ENCODE results near the gene PLSCR5. TPM values are rescaled to one million over a fixed set of nuclear protein-coding genes. Genes with fewer than 3 reads are reported as not detected.

Gene PLSCR5
- total and polyA plus RNA-seq, 8 donors: not detected

DNA sequence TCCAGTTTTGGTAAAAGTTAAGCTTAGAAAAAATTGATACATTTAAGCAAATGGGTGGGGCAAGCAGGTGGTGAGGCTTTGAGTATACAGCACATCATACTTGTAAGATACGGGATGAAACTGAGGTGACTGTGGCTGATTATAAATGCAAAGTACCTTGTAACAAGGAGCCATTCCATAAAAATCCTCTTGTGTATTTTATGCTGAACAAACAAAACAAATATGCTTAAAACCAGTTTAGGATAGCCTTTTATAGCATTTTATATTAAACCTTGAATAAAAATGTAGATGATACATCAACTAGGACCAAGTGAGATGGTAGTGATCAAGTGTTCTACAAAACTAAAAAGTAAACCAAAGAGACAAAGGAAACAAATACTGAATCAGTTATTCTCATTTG, 64.2 kb downstream of the PLSCR5 start:
- 63 to 81% methylated on average over 1 of the region's 1 CpG for WGBS, 2 donors
- peak overlapping the region in 2 of 4 donors; percentile 4 to 78 for H3K4me3 ChIP-seq
- intact Hi-C loops (cut with DNase I): no loop called here
- H3K27me3 ChIP-seq: no peaks in the 10 kb centered on the region
- FAIRE-seq (no peak), DNase-seq (no peak), ATAC-seq (no peak)
- TF ChIP-seq, protein P1, sequence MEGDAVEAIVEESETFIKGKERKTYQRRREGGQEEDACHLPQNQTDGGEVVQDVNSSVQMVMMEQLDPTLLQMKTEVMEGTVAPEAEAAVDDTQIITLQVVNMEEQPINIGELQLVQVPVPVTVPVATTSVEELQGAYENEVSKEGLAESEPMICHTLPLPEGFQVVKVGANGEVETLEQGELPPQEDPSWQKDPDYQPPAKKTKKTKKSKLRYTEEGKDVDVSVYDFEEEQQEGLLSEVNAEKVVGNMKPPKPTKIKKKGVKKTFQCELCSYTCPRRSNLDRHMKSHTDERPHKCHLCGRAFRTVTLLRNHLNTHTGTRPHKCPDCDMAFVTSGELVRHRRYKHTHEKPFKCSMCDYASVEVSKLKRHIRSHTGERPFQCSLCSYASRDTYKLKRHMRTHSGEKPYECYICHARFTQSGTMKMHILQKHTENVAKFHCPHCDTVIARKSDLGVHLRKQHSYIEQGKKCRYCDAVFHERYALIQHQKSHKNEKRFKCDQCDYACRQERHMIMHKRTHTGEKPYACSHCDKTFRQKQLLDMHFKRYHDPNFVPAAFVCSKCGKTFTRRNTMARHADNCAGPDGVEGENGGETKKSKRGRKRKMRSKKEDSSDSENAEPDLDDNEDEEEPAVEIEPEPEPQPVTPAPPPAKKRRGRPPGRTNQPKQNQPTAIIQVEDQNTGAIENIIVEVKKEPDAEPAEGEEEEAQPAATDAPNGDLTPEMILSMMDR (IDR thresholded peaks at IDR 0.05): no peak
- H3K4me1 ChIP-seq: peaks cover 0 to 46% (median 32%) of the 10 kb centered on the region in 3 donors
- peak overlapping the region in 2 of 4 donors; percentile 98 for H3K27ac ChIP-seq
- no peaks in the 10 kb centered on the region for H3K36me3 ChIP-seq
- H3K9me3 ChIP-seq: no peaks in the 10 kb centered on the region

DNA sequence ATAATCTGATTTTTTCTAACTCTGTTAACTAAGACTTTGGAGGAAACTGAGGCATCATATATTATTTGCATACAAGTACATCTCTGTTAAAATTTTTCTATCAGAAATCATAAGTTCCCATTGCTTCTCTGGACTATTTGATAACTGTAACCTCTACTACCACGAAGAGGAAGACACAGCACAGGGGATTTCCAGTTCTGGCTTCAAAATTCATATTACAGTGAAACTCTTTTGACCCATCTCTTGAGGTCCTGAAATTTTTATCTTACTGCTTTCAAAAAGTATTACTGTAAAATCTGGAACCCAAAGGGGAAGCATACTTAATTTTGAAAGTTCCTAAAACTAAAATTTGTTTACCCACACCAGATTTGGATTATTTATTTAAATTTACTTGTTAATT, 64.9 kb downstream of the PLSCR5 start:
- no peaks in the 10 kb centered on the region for H3K36me3 ChIP-seq
- no peaks in the 10 kb centered on the region for H3K9me3 ChIP-seq
- FAIRE-seq (no peak), ATAC-seq (no peak), DNase-seq (no peak)
- TF ChIP-seq, protein P1 (IDR thresholded peaks at IDR 0.05): no peak
- peaks cover 0 to 46% (median 34%) of the 10 kb centered on the region in 3 donors for H3K4me1 ChIP-seq
- peak overlapping the region in 2 of 4 donors; percentile 98 for H3K27ac ChIP-seq
- H3K4me3 ChIP-seq: peak overlapping the region in 1 of 4 donors; percentile 78
- intact Hi-C loops (cut with DNase I): no loop called here
- WGBS, 2 donors: 15 to 42% methylated on average over 1 of the region's 1 CpG
- H3K27me3 ChIP-seq: no peaks in the 10 kb centered on the region

DNA sequence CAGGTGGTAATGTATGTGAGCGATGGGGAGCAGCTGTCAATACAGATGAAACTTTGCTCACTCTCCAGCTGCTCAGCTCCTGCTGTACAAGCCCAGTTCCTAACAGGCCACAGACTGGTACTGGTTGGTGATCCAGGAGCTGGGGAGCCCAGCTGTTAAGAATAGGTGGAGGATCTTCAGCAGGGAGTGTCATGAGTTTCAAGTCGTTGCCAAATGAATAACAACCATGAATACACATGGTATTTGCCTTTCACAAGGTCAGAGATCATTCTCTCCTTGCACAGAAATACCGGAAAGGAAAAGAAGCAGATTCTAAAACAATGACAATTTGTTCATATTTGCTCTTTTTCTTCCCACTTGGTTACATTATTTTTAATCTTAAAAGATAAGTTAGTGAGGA, 65.8 kb downstream of the PLSCR5 start:
- Histone ChIP-seq H3K36me3 (no peaks in the 10 kb centered on the region), H3K9me3 (no peaks in the 10 kb centered on the region), H3K4me3 (no peak overlapping the region), H3K27me3 (no peaks in the 10 kb centered on the region), H3K4me1 (peaks cover 0 to 43% (median 30%) of the 10 kb centered on the region in 3 donors), H3K27ac (peak overlapping the region in 2 of 4 donors; percentile 33 to 98)
- 36 to 38% methylated on average over 3 of the region's 3 CpGs for WGBS, 2 donors
- no peak for FAIRE-seq
- TF ChIP-seq, protein P1 (IDR thresholded peaks at IDR 0.05): no peak
- no peak for DNase-seq
- intact Hi-C loops (cut with DNase I): no loop called here
- no peak for ATAC-seq

DNA sequence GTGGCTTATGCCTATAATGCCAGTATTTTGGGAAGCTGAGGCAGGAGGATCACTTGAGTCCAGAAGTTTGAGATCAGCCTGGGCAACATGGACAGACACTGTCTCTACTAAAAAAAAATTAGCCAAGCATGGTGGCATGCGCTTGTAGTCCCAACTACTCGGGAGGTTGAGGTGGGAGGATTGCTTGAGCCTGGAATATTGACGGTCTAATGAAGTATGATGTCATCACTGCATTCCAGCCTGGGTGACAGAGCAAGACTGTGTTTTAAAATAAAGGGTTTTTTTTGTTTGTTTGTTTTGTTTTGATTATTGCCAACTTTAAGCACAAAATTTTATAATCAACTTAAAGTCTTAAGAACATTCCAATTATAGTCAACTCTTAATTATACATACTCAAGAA, 67.5 kb downstream of the PLSCR5 start:
- H3K9me3 ChIP-seq: no peaks in the 10 kb centered on the region
- TF ChIP-seq, protein P1 (IDR thresholded peaks at IDR 0.05): no peak
- ATAC-seq: no peak
- H3K27ac ChIP-seq: no peak overlapping the region
- FAIRE-seq: no peak
- peaks cover 0 to 43% (median 30%) of the 10 kb centered on the region in 3 donors for H3K4me1 ChIP-seq
- intact Hi-C loops (cut with DNase I): no loop called here
- no peaks in the 10 kb centered on the region for H3K27me3 ChIP-seq
- WGBS, 2 donors: 76 to 83% methylated on average over 3 of the region's 3 CpGs
- H3K36me3 ChIP-seq: no peaks in the 10 kb centered on the region
- DNase-seq: no peak
- no peak overlapping the region for H3K4me3 ChIP-seq

DNA sequence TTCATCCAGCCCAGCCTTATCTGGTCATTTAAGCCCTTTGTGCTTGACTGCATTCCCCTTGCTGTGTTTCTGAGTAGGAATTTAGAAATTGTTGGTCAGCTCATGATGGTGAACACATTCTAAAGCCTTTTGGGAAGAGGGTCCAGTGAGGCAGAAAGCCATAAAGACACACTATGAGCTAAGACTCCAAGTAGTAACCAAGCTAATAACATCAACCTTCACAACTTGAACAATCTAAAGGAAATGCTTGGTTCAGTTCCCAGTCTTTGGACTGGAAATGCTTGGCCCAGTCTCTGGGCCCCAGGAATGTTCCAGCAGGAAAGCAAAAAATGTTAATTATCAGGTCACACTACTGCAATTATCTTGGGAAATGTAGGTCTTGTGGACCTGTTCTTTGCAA, 68.5 kb downstream of the PLSCR5 start:
- intact Hi-C loops (cut with DNase I): no loop called here
- TF ChIP-seq, protein P1 (IDR thresholded peaks at IDR 0.05): no peak
- FAIRE-seq: no peak

More for the DNA sequence above, 68.5 kb downstream of the PLSCR5 start:
- H3K9me3 ChIP-seq: no peaks in the 10 kb centered on the region
- H3K27ac ChIP-seq: no peak overlapping the region
- no peaks in the 10 kb centered on the region for H3K27me3 ChIP-seq
- H3K4me3 ChIP-seq: no peak overlapping the region
- DNase-seq (no peak), ATAC-seq (peak in 2 of 4 donors; percentile 14 to 23)
- peaks cover 0 to 43% (median 27%) of the 10 kb centered on the region in 3 donors for H3K4me1 ChIP-seq
- H3K36me3 ChIP-seq: peaks cover 0 to 5% (median 0%) of the 10 kb centered on the region in 3 donors

Other genes with a start within 250 kb of the PLSCR5 start
- 1 to 10 TPM in 1 of 6 donors, under 1 TPM in 5; 0.35 to 1.2 (median 0.72) TPM for gene PLSCR2, start 135.8 kb downstream of the PLSCR5 start, total RNA-seq
- under 1 TPM; 0.30 to 0.77 TPM for gene PLSCR2, start 135.8 kb downstream of the PLSCR5 start, polyA plus RNA-seq
- gene PLSCR1, start 60.7 kb downstream of the PLSCR5 start, total RNA-seq: 100 to 1,000 TPM in 1 of 6 donors, 10 to 100 TPM in 5; 35.0 to 117 (median 40.7) TPM
- 10 to 100 TPM; 23.8 to 46.8 TPM for gene PLSCR1, start 60.7 kb downstream of the PLSCR5 start, polyA plus RNA-seq

Data from pancreas (tissue), 10 donors.